CD4-positive, CD25-positive, alpha-beta regulatory T cell (primary cell): ENCODE measurements around the gene ARMC6. TPM values are rescaled to one million over a fixed set of nuclear protein-coding genes. Genes with fewer than 3 reads are reported as not detected.
"Not testable (repeated sequence)": the region's sequence is repeated elsewhere in the genome, so short reads cannot be mapped to it uniquely, and the experiment has no call there.

ENCODE experiments used
- ATAC-seq, 2 donors: fragments of 150-1000 bp; cut with Tn5 transposase; one replicate each; pipeline ENCODE4 v1.10.0; 2021; ENCODE audit warnings: low read depth in 2 of 2, moderate number of reproducible peaks in 2 of 2, moderate library complexity in 1 of 2
- DNase-seq, 3 donors: peaks; one replicate each; pipeline versions ENCODE4 v3.0.0 to v3.0.0-alpha.2; 2012 to 2022; ENCODE audit warnings: mixed read lengths in 1 of 3
- H3K27ac ChIP-seq: one replicate; pipeline ENCODE4 v1.7.0; 2013; ENCODE audit warnings: mild to moderate bottlenecking, low read length; ENCODE audit not compliant: insufficient read depth, poor library complexity, severe bottlenecking
- H3K27me3 ChIP-seq: one replicate; pipeline ENCODE4 v1.7.0; 2013; ENCODE audit warnings: low read length; ENCODE audit not compliant: control insufficient read depth, insufficient read depth
- H3K36me3 ChIP-seq: one replicate; pipeline ENCODE4 v1.7.0; 2013; ENCODE audit warnings: mild to moderate bottlenecking, low read length, moderate library complexity; ENCODE audit not compliant: control insufficient read depth, insufficient read depth
- H3K4me1 ChIP-seq: 2 replicates; pipeline ENCODE4 v1.7.0; 2013; ENCODE audit warnings: mild to moderate bottlenecking, low read length; ENCODE audit not compliant: insufficient read depth, control insufficient read depth, poor library complexity, severe bottlenecking
- H3K4me3 ChIP-seq: one replicate; pipeline ENCODE4 v1.7.0; 2013; ENCODE audit warnings: low read depth, mild to moderate bottlenecking, low read length, moderate library complexity
- H3K9me3 ChIP-seq, 2 experiments: 1 replicate in 1 of 2; 2 replicates in 1 of 2; pipeline ENCODE4 v1.7.0; 2013; ENCODE audit warnings: low read length in 2 of 2, mild to moderate bottlenecking in 1 of 2, moderate library complexity in 1 of 2; ENCODE audit not compliant: control insufficient read depth in 2 of 2
- H3K27ac Mint-ChIP-seq, 3 donors: one replicate each; pipeline ENCODE4 v1.8.0; 2020 to 2022; ENCODE audit warnings: mild to moderate bottlenecking in 3 of 3, mixed read lengths in 3 of 3, moderate library complexity in 2 of 3
- H3K27me3 Mint-ChIP-seq: one replicate; pipeline ENCODE4 v1.8.0; 2022; ENCODE audit warnings: mild to moderate bottlenecking, mixed read lengths
- H3K36me3 Mint-ChIP-seq: one replicate; pipeline ENCODE4 v1.8.0; 2020; ENCODE audit warnings: mixed read lengths
- H3K4me1 Mint-ChIP-seq, 4 donors: one replicate each; pipeline ENCODE4 v1.8.0; 2020 to 2022; ENCODE audit warnings: mixed read lengths in 4 of 4, mild to moderate bottlenecking in 1 of 4
- H3K4me3 Mint-ChIP-seq, 4 donors: one replicate each; pipeline ENCODE4 v1.8.0; 2020 to 2022; ENCODE audit warnings: mild to moderate bottlenecking in 4 of 4, mixed read lengths in 4 of 4, moderate library complexity in 3 of 4
- H3K9me3 Mint-ChIP-seq, 7 donors: one replicate each; pipeline ENCODE4 v1.8.0; 2020 to 2022; ENCODE audit warnings: mixed read lengths in 7 of 7, mild to moderate bottlenecking in 3 of 7, moderate library complexity in 2 of 7
- polyA plus RNA-seq, 4 donors: library from polyadenylated mRNA; unstranded; fragments of 300-500 nt; fragmentation: Illumina TruSeq; gene quantifications; one replicate each; pipeline ENCODE4 v1.2.3, GENCODE V29; 2021
- total RNA-seq: library from RNA; stranded (reverse); gene quantifications from one replicate; pipeline ENCODE4 v1.2.3, GENCODE V29; 2022

ARMC6 gene
- total and polyA plus RNA-seq, 5 donors from 2014 or later, result 14.2 to 36.5 (median 30.6) TPM

DNA sequence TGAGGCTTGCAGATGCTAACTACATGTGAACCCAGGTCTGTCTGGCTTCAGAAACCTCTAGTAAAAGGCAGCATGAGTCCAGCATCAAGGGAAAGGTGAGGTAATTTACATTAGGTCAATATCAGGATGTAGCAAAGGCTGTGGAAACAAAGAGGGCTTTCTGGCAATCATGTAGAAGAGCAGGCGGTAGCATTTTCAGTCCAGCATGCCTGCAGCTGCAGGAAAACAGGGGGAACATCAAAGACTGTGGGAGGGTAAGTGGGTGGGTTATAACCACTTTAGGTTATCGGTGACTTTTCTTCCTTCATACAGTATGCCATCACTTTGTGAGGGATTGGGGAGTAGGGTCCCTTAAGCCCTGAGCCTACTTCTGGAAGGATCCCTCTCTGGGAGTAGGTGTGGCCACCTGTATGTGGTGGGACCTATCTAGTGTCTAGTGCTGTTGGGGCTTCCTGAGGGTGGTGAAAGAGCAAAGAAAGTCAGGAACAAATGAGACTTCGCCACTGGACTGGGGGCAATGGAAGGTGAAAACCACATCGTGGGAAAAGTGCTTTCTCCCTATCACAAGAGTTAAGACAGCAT is 10.9 kb upstream of the ARMC6 start:
- H3K27ac ChIP-seq, result no peak overlapping the region
- DNase-seq, result no peak
- peaks cover 65% of the 10 kb centered on the region for H3K36me3 ChIP-seq
- H3K27me3 ChIP-seq, result no peaks in the 10 kb centered on the region
- Mint-ChIP-seq H3K9me3 (peaks cover 0 to 1% (median 0%) of the 10 kb centered on the region in 7 donors), H3K27ac (peak overlapping the region in 2 of 3 donors; percentile 34 to 86), H3K27me3 (no peaks in the 10 kb centered on the region), H3K36me3 (peaks cover 43% of the 10 kb centered on the region), H3K4me3 (peak overlapping the region in 2 of 4 donors; percentile 36 to 45), H3K4me1 (peaks cover 0 to 41% (median 23%) of the 10 kb centered on the region in 4 donors)
- no peaks in the 10 kb centered on the region for H3K9me3 ChIP-seq
- no peak overlapping the region for H3K4me3 ChIP-seq
- H3K4me1 ChIP-seq, result peaks cover 7% of the 10 kb centered on the region
- ATAC-seq, result no peak

GRCh38 chr19:19023376-19023775 is 10.0 kb upstream of the ARMC6 start:
- H3K4me1 Mint-ChIP-seq, result peaks cover 0 to 46% (median 23%) of the 10 kb centered on the region in 4 donors
- peaks cover 50% of the 10 kb centered on the region for H3K36me3 Mint-ChIP-seq
- H3K9me3 ChIP-seq, DNase-seq, ATAC-seq, H3K27ac Mint-ChIP-seq, H3K9me3 Mint-ChIP-seq, H3K27me3 ChIP-seq, H3K27me3 Mint-ChIP-seq, H3K27ac ChIP-seq, H3K4me1 ChIP-seq, H3K4me3 Mint-ChIP-seq, H3K4me3 ChIP-seq: not testable (repeated sequence)
- H3K36me3 ChIP-seq, result peaks cover 66% of the 10 kb centered on the region

DNA sequence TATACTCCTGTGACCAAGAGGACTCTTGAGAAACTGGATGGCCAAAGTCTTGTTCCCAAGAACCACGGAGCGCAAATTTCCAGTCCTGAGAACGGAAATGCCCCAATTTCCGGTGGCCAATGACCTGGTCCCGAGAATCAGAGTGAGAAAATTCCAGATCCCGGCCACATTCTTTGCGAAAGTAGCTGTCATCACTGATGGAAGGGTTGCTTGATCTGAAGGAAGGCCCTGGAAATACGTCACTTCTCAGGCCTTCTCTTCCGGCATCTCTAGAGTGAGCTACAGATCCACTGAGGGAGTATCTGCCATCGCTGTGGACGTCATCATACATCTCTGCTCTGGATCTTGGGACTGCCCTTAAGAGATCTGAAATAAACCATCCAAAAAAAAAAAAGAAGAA is 7.5 kb upstream of the ARMC6 start:
- Histone ChIP-seq H3K4me3 (no peak overlapping the region), H3K4me1 (peaks cover 7% of the 10 kb centered on the region), H3K36me3 (peaks cover 69% of the 10 kb centered on the region), H3K27ac (no peak overlapping the region), H3K9me3 (no peaks in the 10 kb centered on the region), H3K27me3 (no peaks in the 10 kb centered on the region)
- no peak for DNase-seq
- peaks cover 0 to 1% (median 0%) of the 10 kb centered on the region in 7 donors for H3K9me3 Mint-ChIP-seq
- peaks cover 0 to 51% (median 26%) of the 10 kb centered on the region in 4 donors for H3K4me1 Mint-ChIP-seq
- H3K27ac Mint-ChIP-seq, result peak overlapping the region in 1 of 3 donors; percentile 85
- H3K27me3 Mint-ChIP-seq, result no peaks in the 10 kb centered on the region
- peaks cover 49% of the 10 kb centered on the region for H3K36me3 Mint-ChIP-seq
- H3K4me3 Mint-ChIP-seq, result peak overlapping the region in 1 of 4 donors; percentile 80
- ATAC-seq, result no peak

DNA sequence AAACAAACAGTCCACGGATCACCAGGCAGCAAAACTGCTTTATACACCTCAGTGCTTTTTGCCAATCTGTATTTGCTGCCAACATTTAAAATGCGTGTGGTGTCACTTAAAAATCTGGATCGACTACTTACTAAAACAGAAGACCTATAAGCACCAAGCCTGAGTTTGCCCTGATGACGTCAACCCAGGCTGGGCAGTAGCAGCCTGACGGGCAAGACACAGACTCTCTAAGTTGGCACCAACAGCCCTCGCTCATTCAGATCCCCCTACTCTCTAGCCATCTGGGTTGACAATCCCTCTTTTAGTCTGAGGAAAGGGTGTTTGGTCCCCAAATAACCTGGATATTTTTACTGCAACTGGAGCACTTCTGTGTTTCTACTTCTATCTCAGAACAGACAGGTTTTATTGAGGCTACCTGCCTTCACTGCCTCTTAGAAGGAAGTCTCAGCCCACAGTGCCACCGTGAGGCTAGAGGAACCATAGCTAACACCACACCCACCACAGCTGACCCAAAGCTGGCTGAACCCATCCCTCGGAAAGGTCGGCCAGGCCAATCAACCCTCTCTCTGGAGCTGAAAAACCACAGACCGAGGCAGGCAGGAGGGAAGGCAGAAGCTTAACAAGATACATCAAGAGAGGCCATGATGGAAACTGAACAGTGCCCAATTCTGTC is 7.0 kb upstream of the ARMC6 start:
- Histone ChIP-seq H3K4me3 (no peak overlapping the region), H3K36me3 (peaks cover 68% of the 10 kb centered on the region), H3K27me3 (no peaks in the 10 kb centered on the region), H3K4me1 (peaks cover 7% of the 10 kb centered on the region), H3K9me3 (no peaks in the 10 kb centered on the region), H3K27ac (no peak overlapping the region)
- H3K9me3 Mint-ChIP-seq, result no peaks in the 10 kb centered on the region
- peak overlapping the region in 1 of 4 donors; percentile 80 for H3K4me3 Mint-ChIP-seq
- H3K27me3 Mint-ChIP-seq, result no peaks in the 10 kb centered on the region
- peaks cover 0 to 50% (median 28%) of the 10 kb centered on the region in 4 donors for H3K4me1 Mint-ChIP-seq
- peaks cover 44% of the 10 kb centered on the region for H3K36me3 Mint-ChIP-seq
- DNase-seq, result no peak
- peak overlapping the region in 1 of 3 donors; percentile 85 for H3K27ac Mint-ChIP-seq
- ATAC-seq, result no peak

DNA sequence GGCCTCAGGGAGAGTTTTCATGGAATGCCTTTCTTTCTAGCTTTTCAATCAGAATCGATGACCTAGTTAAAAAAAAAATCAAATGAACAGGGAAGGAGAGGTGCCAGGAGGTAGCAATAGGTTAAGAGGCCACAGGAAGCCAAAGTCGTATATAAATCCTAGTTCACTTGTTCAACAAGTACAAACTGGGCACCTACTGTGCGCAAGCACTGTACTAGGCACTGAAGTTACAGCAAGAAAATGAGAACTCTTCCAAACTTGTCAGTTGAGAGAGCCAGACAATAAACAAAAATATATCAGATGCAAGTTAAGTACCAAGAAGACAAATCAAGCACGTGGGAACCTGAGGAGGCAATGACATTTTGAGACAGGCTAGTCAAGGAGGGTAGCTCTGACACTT is 6.2 kb upstream of the ARMC6 start:
- Histone ChIP-seq H3K4me3 (no peak overlapping the region), H3K27me3 (no peaks in the 10 kb centered on the region), H3K4me1 (peaks cover 14% of the 10 kb centered on the region), H3K36me3 (peaks cover 66% of the 10 kb centered on the region), H3K27ac (no peak overlapping the region), H3K9me3 (no peaks in the 10 kb centered on the region)
- no peak for ATAC-seq
- no peak for DNase-seq
- Mint-ChIP-seq H3K27me3 (no peaks in the 10 kb centered on the region), H3K9me3 (no peaks in the 10 kb centered on the region), H3K4me3 (peak overlapping the region in 2 of 4 donors; percentile 33 to 80), H3K4me1 (peaks cover 0 to 53% (median 31%) of the 10 kb centered on the region in 4 donors), H3K27ac (no peak overlapping the region), H3K36me3 (peaks cover 43% of the 10 kb centered on the region)

DNA sequence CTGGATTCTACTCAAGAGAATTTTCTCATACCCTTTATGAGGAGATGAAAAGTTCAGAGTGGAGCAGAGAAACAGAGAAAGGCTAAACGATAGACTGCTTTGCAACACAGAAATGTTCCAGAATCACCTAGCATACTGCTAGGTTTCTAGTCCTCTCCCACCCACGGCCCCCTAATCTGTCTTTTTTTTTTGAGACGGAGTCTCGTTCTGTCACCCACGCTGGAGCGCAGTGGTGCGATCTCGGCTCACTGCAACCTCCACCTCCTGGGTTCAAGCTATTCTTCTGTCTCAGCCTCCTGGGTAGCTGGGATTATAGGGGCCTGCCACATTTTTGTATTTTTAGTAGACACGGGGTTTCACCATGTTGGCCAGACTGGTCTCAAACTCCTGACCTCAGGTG is 4.9 kb upstream of the ARMC6 start:
- Histone ChIP-seq H3K4me3 (no peak overlapping the region), H3K27ac (no peak overlapping the region), H3K4me1 (peaks cover 15% of the 10 kb centered on the region), H3K27me3 (no peaks in the 10 kb centered on the region), H3K36me3 (peaks cover 53% of the 10 kb centered on the region), H3K9me3 (no peaks in the 10 kb centered on the region)
- H3K27me3 Mint-ChIP-seq, result no peaks in the 10 kb centered on the region
- DNase-seq, result no peak
- H3K4me3 Mint-ChIP-seq, result peak overlapping the region in 1 of 4 donors; percentile 19
- H3K4me1 Mint-ChIP-seq, result peaks cover 0 to 45% (median 23%) of the 10 kb centered on the region in 4 donors
- no peak for ATAC-seq
- H3K36me3 Mint-ChIP-seq, result peaks cover 36% of the 10 kb centered on the region
- H3K27ac Mint-ChIP-seq, result peak overlapping the region in 1 of 3 donors; percentile 34
- H3K9me3 Mint-ChIP-seq, result no peaks in the 10 kb centered on the region

- Mint-ChIP-seq H3K9me3 (no peaks in the 10 kb centered on the region), H3K36me3 (peaks cover 22% of the 10 kb centered on the region), H3K27me3 (no peaks in the 10 kb centered on the region), H3K4me1 (peaks cover 5 to 52% (median 20%) of the 10 kb centered on the region in 4 donors), H3K27ac (peak overlapping the region in 1 of 3 donors; percentile 92), H3K4me3 (peak overlapping the region; percentile 82 to 96 (median 94))
- H3K4me3 ChIP-seq, result no peak overlapping the region
- no peaks in the 10 kb centered on the region for H3K27me3 ChIP-seq
- peak in 1 of 3 donors; percentile 36 for DNase-seq
- peaks cover 20% of the 10 kb centered on the region for H3K36me3 ChIP-seq
- no peak overlapping the region for H3K27ac ChIP-seq
- no peaks in the 10 kb centered on the region for H3K9me3 ChIP-seq
- H3K4me1 ChIP-seq, result peaks cover 26% of the 10 kb centered on the region
- ATAC-seq, result no peak
Measured at GRCh38 chr19:19031891-19032290, 1.5 kb upstream of the ARMC6 start.
